GM12892 (cell line): Measurements from ENCODE around the gene PHOSPHO2.

Source experiments
- POLR2A ChIP-seq: IDR thresholded peaks from 2 replicates; pipeline ENCODE4 v1.6.1; 2011; ENCODE audit warnings: low read depth, low read length, control low read depth
- POLR2AphosphoS5 ChIP-seq: IDR thresholded peaks from 2 replicates; pipeline ENCODE4 v1.6.1; 2011; ENCODE audit warnings: low read depth, low read length, control low read depth

DNA sequence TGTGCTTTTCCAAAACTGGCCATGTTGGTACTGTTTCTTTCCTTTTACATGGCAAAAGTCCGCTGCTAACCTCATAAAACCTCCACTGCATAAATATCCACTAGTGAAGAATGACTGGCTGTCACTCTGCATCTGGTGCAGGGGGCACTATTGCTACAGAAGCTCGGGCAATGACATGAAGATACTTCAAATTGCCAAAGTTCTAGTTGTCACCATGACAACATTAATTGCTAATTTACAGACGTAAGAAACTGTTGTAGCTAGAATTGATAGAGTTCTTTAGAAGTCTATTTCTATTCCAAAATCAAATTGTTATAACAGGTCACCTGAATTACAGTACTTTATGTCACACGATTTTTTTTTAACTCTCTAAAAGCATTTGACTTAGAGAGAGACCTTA lies 909 bp upstream of the PHOSPHO2 start:
- TF ChIP-seq POLR2AphosphoS5 (no peak), POLR2A (no peak)
